Adrenal gland (tissue), 5 donors: Measurements from ENCODE around the gene ATPAF2.

Experiments used
- CTCF ChIP-seq, 6 experiments: fragments of 450-650 bp in 4 of 6; fragments of 200-600 bp in 2 of 6; sonication (generic) in 1 of 6; IDR thresholded peaks; 1 replicate in 5 of 6; 2 replicates in 1 of 6; pipeline versions ENCODE4 v1.5.1 to v1.8.0; 2016 to 2021; ENCODE audit warnings: antibody characterized with exemption in 6 of 6, mild to moderate bottlenecking in 2 of 6, moderate library complexity in 1 of 6
- POLR2A ChIP-seq, 2 donors: fragments of 450-650 bp; IDR thresholded peaks; one replicate each; pipeline ENCODE4 v1.6.1; 2017; ENCODE audit warnings: antibody characterized with exemption in 2 of 2, mild to moderate bottlenecking in 2 of 2, moderate library complexity in 1 of 2
- donor health status: DM: no; HTN: no; CAD: no.

DNA sequence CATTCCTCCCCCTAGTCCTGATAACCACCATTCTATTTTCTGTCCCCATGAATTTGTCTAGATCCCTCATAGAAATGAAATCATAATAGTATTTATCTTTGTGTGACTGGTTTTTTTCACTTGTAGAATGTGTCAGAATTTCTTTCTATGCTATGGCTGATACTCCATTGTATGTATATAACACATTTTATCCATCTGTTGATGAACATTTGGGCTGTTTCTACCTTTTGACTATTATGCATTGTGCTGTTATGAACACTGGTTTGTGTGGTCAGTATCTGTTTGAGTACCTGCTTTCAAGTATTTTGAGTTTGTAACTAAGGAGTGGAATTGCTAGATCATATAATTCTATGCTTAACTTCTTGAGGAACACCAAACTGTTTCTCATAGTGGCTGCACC lies 32.8 kb upstream of the ATPAF2 start:
- no peak for TF ChIP-seq CTCF (IDR thresholded peaks at IDR 0.05)
- TF ChIP-seq POLR2A (IDR thresholded peaks at IDR 0.05): no peak
